ENCODE results near the gene MUL1.
"Not testable (repeated sequence)": the region's sequence is repeated elsewhere in the genome, so short reads cannot be mapped to it uniquely, and the experiment has no call there.

The MUL1 gene

GRCh38 chr1:20507564-20508410 lies at the start of gene MUL1:
Gene MUL1 (minus strand): TSS chr1:20508151. CDS start chr1:20508024, 127 bp downstream.
- DNase-seq (ENCODE audit: low read depth, low spot score): peak; percentile 92

- no peak for DNase-seq (ENCODE audit: low read depth, low spot score)
These were observed 47.8 kb upstream of the MUL1 start for GRCh38 chr1:20555758-20556120.

GRCh38 chr1:20555025-20555757 lies 47.2 kb upstream of the MUL1 start:
- DNase-seq (ENCODE audit: low read depth, low spot score): no peak

- DNase-seq (ENCODE audit: low read depth, low spot score): no peak
These were observed 44.9 kb upstream of the MUL1 start for GRCh38 chr1:20552728-20553445.

GRCh38 chr1:20551945-20552727 lies 44.2 kb upstream of the MUL1 start, which contains the start of gene FAM43B:
Gene FAM43B (plus strand): TSS chr1:20552573. CDS start chr1:20552974, 401 bp downstream.
- no peak for DNase-seq (ENCODE audit: low read depth, low spot score)

- DNase-seq (ENCODE audit: low read depth, low spot score): no peak
These were observed 43.2 kb upstream of the MUL1 start for GRCh38 chr1:20551161-20551560.

- no peak for DNase-seq (ENCODE audit: low read depth, low spot score)
These were observed 38.7 kb upstream of the MUL1 start for GRCh38 chr1:20546637-20547036.

- DNase-seq (ENCODE audit: low read depth, low spot score): no peak
These were observed 32.3 kb upstream of the MUL1 start for GRCh38 chr1:20540281-20540680.

- no peak for DNase-seq (ENCODE audit: low read depth, low spot score)
These were observed 31.0 kb upstream of the MUL1 start for GRCh38 chr1:20538760-20539551.

- DNase-seq (ENCODE audit: low read depth, low spot score): no peak
These were observed 30.3 kb upstream of the MUL1 start for GRCh38 chr1:20538227-20538626.

- DNase-seq (ENCODE audit: low read depth, low spot score): no peak
These were observed 26.9 kb upstream of the MUL1 start for GRCh38 chr1:20534659-20535417.

GRCh38 chr1:20533635-20534034 lies 25.7 kb upstream of the MUL1 start:
- DNase-seq (ENCODE audit: low read depth, low spot score): no peak

GRCh38 chr1:20530901-20531300 lies 22.9 kb upstream of the MUL1 start:
- DNase-seq (ENCODE audit: low read depth, low spot score): no peak

- DNase-seq (ENCODE audit: low read depth, low spot score): no peak
These were observed 22.4 kb upstream of the MUL1 start for GRCh38 chr1:20530306-20530705.

GRCh38 chr1:20528221-20528620 lies 20.3 kb upstream of the MUL1 start:
- no peak for DNase-seq (ENCODE audit: low read depth, low spot score)

- no peak for DNase-seq (ENCODE audit: low read depth, low spot score)
These were observed 18.3 kb upstream of the MUL1 start for GRCh38 chr1:20526267-20526666.

GRCh38 chr1:20521960-20522861 lies 14.3 kb upstream of the MUL1 start:
- DNase-seq (ENCODE audit: low read depth, low spot score): peak; percentile 36

GRCh38 chr1:20519609-20520262 lies 11.8 kb upstream of the MUL1 start:
- DNase-seq (ENCODE audit: low read depth, low spot score): not testable (repeated sequence)

Measured in activated CD4-positive, CD25-positive, alpha-beta regulatory T cell treated with anti-CD3 and anti-CD28 coated beads, Interleukin-2, amount 50 U/mL, for 16 hours (primary cell).